T-helper 17 cell (primary cell): ENCODE results near the gene PDE9A. TPM values are rescaled to one million over a fixed set of nuclear protein-coding genes. Genes with fewer than 3 reads are reported as not detected.

Experiments
- ATAC-seq: fragments of 150-1000 bp; cut with Tn5 transposase; 2 replicates; pipeline ENCODE4 v1.10.0; 2021; ENCODE audit warnings: mild to moderate bottlenecking, moderate library complexity
- DNase-seq, 3 donors: peaks; one replicate each; pipeline versions ENCODE4 v3.0.0 to v3.0.0-alpha.2; 2020 to 2021
- H3K9me3 ChIP-seq: one replicate; pipeline ENCODE4 v1.7.0; 2013; ENCODE audit warnings: low read length, mild to moderate bottlenecking; ENCODE audit not compliant: control insufficient read depth, poor library complexity, severe bottlenecking
- H3K27ac Mint-ChIP-seq: one replicate; pipeline ENCODE4 v1.8.0; 2022; ENCODE audit warnings: mild to moderate bottlenecking, moderate library complexity, mixed read lengths
- H3K27me3 Mint-ChIP-seq: one replicate; pipeline ENCODE4 v1.8.0; 2022; ENCODE audit warnings: mixed read lengths
- H3K36me3 Mint-ChIP-seq: one replicate; pipeline ENCODE4 v1.8.0; 2022; ENCODE audit warnings: low read depth, mixed read lengths
- H3K4me1 Mint-ChIP-seq: one replicate; pipeline ENCODE4 v1.8.0; 2022; ENCODE audit warnings: mild to moderate bottlenecking, mixed read lengths
- H3K4me3 Mint-ChIP-seq: one replicate; pipeline ENCODE4 v1.8.0; 2022; ENCODE audit warnings: mild to moderate bottlenecking, moderate library complexity, mixed read lengths
- total RNA-seq, 4 donors: library from RNA in 2 of 4; stranded (reverse) in 2 of 4; gene quantifications; one replicate each; pipeline ENCODE4 v1.2.3 and lab custom pipeline; 2022 to 2026

Gene PDE9A
- total RNA-seq, 2 donors from 2014 or later: 4.9 to 6.6 TPM

- no peaks in the 10 kb centered on the region for H3K36me3 Mint-ChIP-seq
- no peaks in the 10 kb centered on the region for H3K9me3 ChIP-seq
- H3K4me1 Mint-ChIP-seq: peaks cover 17% of the 10 kb centered on the region
- peaks cover 19% of the 10 kb centered on the region for H3K27me3 Mint-ChIP-seq
- DNase-seq: no peak
- H3K4me3 Mint-ChIP-seq: no peak overlapping the region
- ATAC-seq: no peak
- peak overlapping the region; percentile 37 for H3K27ac Mint-ChIP-seq
These were observed 2.7 kb upstream of the PDE9A start for GRCh38 chr21:42650441-42651421.

- DNase-seq: no peak
- Mint-ChIP-seq H3K36me3 (no peaks in the 10 kb centered on the region), H3K27me3 (peaks cover 28% of the 10 kb centered on the region), H3K4me1 (peaks cover 20% of the 10 kb centered on the region), H3K4me3 (peak overlapping the region; percentile 63), H3K27ac (peak overlapping the region; percentile 37)
- H3K9me3 ChIP-seq: no peaks in the 10 kb centered on the region
- no peak for ATAC-seq
These were observed 1.7 kb upstream of the PDE9A start for GRCh38 chr21:42651515-42652401.

GRCh38 chr21:42652527-42653230 is 742 bp upstream of the PDE9A start:
- DNase-seq (no peak), ATAC-seq (no peak)
- H3K27me3 Mint-ChIP-seq: peaks cover 28% of the 10 kb centered on the region
- peaks cover 20% of the 10 kb centered on the region for H3K4me1 Mint-ChIP-seq
- H3K27ac Mint-ChIP-seq: peak overlapping the region; percentile 34
- H3K4me3 Mint-ChIP-seq: peak overlapping the region; percentile 88
- H3K36me3 Mint-ChIP-seq: no peaks in the 10 kb centered on the region
- no peaks in the 10 kb centered on the region for H3K9me3 ChIP-seq

- no peaks in the 10 kb centered on the region for H3K9me3 ChIP-seq
- Mint-ChIP-seq H3K36me3 (no peaks in the 10 kb centered on the region), H3K27ac (peak overlapping the region; percentile 57), H3K4me3 (peak overlapping the region; percentile 86), H3K27me3 (peaks cover 28% of the 10 kb centered on the region), H3K4me1 (peaks cover 25% of the 10 kb centered on the region)
- ATAC-seq (no peak), DNase-seq (no peak)
These were observed 925 bp downstream of the PDE9A start for GRCh38 chr21:42654179-42654912.

DNA sequence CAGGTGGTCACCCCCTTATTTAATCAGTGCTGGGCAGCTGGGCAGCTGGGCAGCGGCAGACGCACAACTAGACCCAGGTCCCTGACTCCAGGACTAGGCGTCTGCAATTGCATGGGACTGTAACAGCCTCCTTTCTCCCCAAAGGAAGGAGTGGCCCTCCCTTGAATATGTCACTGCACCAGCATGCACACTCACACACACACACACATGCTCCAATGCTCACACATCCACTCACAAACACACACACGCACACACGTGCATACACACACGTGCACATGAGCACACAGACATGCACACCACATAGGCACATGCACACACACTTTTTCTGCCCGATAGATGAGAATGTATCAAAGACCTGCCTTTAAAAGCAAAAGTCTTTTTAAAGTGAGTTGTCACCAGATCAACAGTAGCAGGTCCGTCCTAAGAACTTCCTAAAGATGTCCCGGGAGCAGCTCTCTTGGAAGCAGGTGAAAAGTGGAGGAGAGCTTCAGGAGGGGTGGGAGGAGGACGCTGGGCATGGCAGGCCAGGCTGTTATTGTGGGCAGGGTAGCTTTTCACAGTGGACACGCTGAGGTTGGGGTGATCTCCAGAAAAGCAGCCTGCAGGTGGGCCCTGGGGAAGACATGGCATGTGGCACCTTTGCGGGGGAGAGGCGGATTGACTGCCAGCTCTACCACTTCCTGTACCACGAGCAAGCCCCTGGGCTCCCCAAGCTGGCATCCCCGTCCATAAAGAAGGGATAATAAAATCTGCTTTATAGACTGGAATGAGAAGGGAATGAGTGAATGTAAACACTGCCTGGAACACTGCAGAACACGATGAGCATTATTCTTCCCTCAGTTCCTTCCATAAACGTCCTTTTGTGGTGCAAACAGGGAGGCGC is 1.7 kb downstream of the PDE9A start:
- no peaks in the 10 kb centered on the region for H3K9me3 ChIP-seq
- Mint-ChIP-seq H3K4me1 (peaks cover 25% of the 10 kb centered on the region), H3K27me3 (peaks cover 28% of the 10 kb centered on the region), H3K27ac (peak overlapping the region; percentile 57), H3K4me3 (peak overlapping the region; percentile 86), H3K36me3 (no peaks in the 10 kb centered on the region)
- ATAC-seq: no peak
- no peak for DNase-seq

DNA sequence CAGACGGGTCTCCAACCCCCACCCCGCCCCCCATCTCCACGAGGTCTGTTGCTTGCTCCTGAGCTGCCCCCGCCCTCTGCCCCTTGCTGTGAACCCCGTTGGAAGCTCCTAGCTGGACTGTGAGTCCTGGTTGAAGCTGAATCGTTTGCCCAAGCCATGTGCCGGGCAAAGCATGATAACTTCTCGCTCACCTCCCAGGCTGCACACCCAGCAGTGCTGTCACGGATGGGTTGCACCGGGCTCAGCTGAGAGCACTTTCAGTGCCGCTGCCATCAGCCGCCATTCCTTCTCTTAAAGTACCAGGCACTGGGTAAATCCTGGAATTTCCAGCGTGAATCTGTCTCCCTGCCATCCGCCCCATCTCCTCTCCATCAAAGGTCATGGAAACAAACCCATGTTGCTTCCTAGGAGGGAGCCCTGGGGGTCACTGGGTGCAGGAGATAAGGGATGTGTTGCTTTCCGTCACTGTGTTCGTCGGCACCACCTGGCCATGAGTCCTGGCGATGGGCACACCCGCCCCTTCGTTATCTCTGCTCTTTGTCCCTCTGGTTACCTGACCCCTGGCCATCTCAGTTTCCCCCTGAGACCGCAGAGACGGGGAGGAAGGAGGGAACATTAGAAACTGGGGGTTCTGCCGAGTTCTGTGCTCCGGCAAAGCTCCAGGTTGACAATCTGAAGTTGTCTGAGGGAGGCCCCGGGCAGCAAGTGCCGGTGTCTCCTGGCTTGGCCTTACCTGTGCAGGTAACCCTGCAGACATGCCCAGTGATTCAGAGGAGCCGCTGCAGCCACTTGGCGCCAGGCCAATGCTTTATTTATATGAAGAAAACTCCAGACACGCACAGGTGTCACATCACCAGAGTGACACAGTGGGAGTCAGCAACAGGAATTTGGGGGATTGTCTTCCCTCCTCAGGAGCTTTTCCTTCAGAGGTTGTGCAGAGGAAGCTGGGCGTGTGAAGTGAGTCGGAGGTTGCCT is 2.7 kb downstream of the PDE9A start:
- ATAC-seq: no peak
- H3K9me3 ChIP-seq: no peaks in the 10 kb centered on the region
- H3K36me3 Mint-ChIP-seq: no peaks in the 10 kb centered on the region
- no peak for DNase-seq
- peak overlapping the region; percentile 49 for H3K4me3 Mint-ChIP-seq
- peaks cover 28% of the 10 kb centered on the region for H3K27me3 Mint-ChIP-seq
- peaks cover 25% of the 10 kb centered on the region for H3K4me1 Mint-ChIP-seq
- no peak overlapping the region for H3K27ac Mint-ChIP-seq

DNA sequence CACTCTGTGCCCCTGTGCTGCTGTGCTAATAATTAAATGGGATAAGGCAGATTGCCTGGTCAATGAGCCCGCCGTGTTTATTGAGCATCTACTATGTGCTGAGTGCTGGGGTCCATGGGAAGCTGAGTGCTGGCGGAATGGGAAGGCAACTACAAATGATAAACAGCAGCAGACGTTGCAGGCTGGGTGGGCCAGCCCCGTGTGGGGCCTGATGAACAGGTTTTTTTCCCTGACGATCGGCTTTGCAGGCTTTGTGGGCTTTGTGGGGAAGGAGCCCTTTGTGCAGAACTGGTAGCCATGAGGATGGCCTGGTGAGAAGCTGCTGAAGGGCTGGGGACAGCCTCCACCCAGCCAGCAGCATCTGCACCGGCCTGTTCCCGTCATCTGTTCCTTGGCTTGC is 3.5 kb downstream of the PDE9A start:
- ATAC-seq: no peak
- no peak overlapping the region for H3K27ac Mint-ChIP-seq

DNA sequence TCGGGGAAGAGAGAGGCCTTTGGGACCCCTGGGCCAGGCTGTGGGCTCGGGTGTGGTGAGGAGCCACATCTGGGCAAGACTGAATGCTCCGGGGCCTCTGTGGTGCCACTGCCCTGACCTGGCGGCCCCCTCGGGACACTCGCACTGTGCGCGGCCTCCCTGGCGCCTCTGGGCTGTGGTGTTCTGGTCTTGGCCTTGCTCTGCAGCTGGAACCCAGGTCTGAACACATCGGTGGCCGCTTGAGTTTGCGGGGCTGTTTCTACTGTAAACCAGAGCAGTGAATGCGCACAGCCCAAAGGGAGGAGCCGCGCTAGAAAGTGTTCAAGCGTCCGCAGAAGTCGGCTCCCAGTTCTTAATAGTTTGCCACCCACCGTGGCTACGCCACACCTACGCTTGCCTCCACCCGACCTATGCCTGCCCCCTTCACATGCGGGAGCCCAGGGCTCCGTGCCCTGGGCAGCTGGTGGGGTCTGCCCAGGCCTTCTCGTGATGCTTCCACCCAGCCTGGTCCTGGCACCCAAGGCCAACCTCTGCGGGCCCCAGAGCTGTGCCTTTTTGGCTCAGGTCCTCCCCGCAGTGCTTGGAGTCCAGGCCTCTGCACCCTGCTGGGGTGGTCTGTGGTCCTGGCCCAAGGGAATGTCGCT is 4.4 kb downstream of the PDE9A start:
- DNase-seq: no peak
- ATAC-seq: no peak
- Mint-ChIP-seq H3K27ac (no peak overlapping the region), H3K36me3 (no peaks in the 10 kb centered on the region), H3K27me3 (peaks cover 18% of the 10 kb centered on the region), H3K4me3 (no peak overlapping the region), H3K4me1 (peaks cover 20% of the 10 kb centered on the region)
- H3K9me3 ChIP-seq: no peaks in the 10 kb centered on the region

More for the DNA sequence above, 3.5 kb downstream of the PDE9A start:
- peaks cover 20% of the 10 kb centered on the region for H3K27me3 Mint-ChIP-seq
- no peaks in the 10 kb centered on the region for H3K9me3 ChIP-seq
- H3K36me3 Mint-ChIP-seq: no peaks in the 10 kb centered on the region
- no peak overlapping the region for H3K4me3 Mint-ChIP-seq
- DNase-seq: no peak
- peaks cover 20% of the 10 kb centered on the region for H3K4me1 Mint-ChIP-seq

DNA sequence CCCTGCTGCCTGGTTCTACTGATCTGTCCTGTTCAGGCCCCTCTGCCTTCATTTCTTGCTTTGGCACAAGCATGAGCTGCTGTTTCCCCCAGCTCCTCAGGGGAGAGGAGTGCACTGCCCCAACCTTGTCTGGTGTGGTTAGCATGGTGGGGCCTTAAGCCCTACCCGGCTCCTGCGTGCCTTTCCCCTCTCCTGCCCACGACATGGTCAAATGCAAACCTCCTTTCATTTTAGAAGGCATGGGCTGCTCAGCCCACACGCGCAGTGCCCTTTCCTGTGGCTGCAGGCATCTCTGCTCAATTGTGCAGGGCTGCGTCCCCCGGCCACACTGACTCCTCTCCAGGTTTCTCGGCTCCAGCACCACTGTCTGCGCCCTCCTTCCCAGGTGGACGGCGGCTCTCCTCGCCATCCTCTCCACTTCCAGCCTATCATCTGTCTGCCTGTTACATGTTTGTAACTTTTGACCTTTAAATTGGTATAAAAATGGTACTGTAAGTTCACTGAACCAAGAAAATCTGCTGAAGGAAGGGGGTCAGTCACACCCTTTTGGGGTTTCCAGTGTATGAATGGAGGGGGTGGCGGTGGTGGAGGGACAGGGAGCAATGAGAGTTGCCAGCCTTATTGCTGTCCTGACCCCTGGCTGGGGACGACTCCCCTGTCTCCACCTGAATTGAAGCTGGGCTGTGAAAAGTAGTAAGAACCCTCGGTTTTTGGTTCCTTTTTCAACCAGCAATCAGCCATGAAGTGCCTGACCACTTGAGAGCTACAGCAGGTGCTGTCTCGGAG is 5.1 kb downstream of the PDE9A start:
- no peaks in the 10 kb centered on the region for H3K9me3 ChIP-seq
- Mint-ChIP-seq H3K27ac (no peak overlapping the region), H3K4me1 (peaks cover 17% of the 10 kb centered on the region), H3K27me3 (peaks cover 18% of the 10 kb centered on the region), H3K4me3 (no peak overlapping the region), H3K36me3 (no peaks in the 10 kb centered on the region)
- DNase-seq (no peak), ATAC-seq (no peak)
